MG63 (cell line): ENCODE results near the gene PDZRN4. TPM values are rescaled to one million over a fixed set of nuclear protein-coding genes. Genes with fewer than 3 reads are reported as not detected.
"Not testable (repeated sequence)": the region's sequence is repeated elsewhere in the genome, so short reads cannot be mapped to it uniquely, and the experiment has no call there.

Experiments used
- DNase-seq: peaks from one replicate; pipeline ENCODE4 v3.0.0-alpha.2; 2020
- H3K27me3 ChIP-seq: fragments of 250-450 bp; sonication (Bioruptor Pico); 2 replicates; pipeline ENCODE4 v1.5.1; 2020; ENCODE audit warnings: mild to moderate bottlenecking, moderate library complexity
- H3K36me3 ChIP-seq: fragments of 250-450 bp; sonication (Bioruptor Pico); 2 replicates; pipeline ENCODE4 v1.5.1; 2020; ENCODE audit warnings: mild to moderate bottlenecking, moderate library complexity
- H3K4me3 ChIP-seq: fragments of 250-450 bp; sonication (Bioruptor Pico); 2 replicates; pipeline ENCODE4 v1.5.1; 2020; ENCODE audit warnings: mild to moderate bottlenecking, moderate library complexity
- H3K9me3 ChIP-seq: fragments of 250-450 bp; sonication (Bioruptor Pico); 2 replicates; pipeline ENCODE4 v1.5.1; 2020; ENCODE audit warnings: mild to moderate bottlenecking, moderate library complexity
- total RNA-seq: library from RNA; depleted of rRNA; stranded (reverse); fragments of >200 nt; shearing (Covaris generic); gene quantifications from 2 replicates; pipeline ENCODE4 v1.2.3, GENCODE V29; 2014; ENCODE audit warnings: low replicate concordance

Gene PDZRN4
- total RNA-seq, 1 experiment from 2014 or later = not detected

DNA sequence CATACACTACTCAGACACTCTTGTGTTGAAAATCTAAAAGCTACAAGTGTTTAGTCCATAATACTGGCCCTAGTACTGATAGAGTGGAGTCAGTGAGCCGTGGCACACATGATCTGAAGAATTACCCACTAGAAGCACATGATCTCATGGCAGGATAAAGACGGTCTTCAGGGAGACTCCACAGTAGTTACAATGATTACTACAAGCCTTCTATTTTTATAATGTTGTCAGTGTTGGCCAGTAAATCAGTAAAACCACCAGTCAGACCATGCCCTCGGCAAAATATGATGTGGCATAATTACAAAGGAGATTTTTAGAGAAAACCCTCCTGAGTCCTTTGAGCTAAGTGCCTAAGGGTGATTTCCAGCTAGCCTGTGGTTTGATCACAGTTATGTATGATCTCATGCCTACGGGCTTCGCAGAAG is 114.9 kb downstream of the PDZRN4 start:
- Histone ChIP-seq H3K36me3 (no peaks in the 10 kb centered on the region), H3K4me3 (no peak overlapping the region), H3K27me3 (no peaks in the 10 kb centered on the region), H3K9me3 (no peaks in the 10 kb centered on the region)
- DNase-seq = no peak

DNA sequence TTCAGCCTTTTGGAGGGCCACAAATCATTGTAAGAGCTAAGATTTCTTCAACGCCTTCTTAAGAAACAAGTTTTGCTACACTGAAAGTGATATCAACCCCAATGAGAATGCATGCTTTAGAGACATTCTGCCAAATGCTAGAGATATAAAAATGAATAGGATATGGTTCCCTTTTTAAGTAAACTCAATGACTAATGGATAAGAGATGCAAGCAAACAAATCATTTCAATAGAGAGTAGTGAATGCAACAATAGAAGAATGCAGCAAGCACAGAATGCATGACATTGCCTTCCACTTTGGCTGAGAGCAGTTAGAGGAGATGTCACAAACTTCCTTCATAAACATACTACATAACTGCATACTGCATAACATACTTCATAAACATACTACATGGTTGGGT is 116.4 kb downstream of the PDZRN4 start:
- H3K9me3 ChIP-seq = no peaks in the 10 kb centered on the region
- no peaks in the 10 kb centered on the region for H3K27me3 ChIP-seq
- no peak overlapping the region for H3K4me3 ChIP-seq
- H3K36me3 ChIP-seq = no peaks in the 10 kb centered on the region
- DNase-seq = no peak

DNA sequence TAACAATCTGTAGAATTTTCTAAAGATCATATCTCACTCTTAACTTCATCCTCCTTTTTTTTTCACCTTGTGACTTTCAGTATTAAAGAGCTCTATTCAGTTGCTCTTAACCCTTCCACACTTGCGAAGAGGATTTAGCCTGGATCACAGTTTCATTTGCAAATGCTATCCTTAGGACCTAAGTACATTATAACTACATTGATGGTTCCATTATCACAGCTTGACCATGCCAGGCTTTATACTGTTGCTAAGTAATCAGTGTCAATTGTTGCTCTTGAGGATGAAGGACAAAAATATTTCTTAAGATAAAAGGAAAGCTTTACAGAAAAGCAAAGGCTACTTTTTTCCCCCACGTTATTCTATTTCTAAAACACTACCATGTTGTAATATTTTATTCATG is 122.2 kb downstream of the PDZRN4 start:
- Histone ChIP-seq H3K4me3 (no peak overlapping the region), H3K36me3 (no peaks in the 10 kb centered on the region), H3K9me3 (no peaks in the 10 kb centered on the region), H3K27me3 (no peaks in the 10 kb centered on the region)
- DNase-seq = no peak

DNA sequence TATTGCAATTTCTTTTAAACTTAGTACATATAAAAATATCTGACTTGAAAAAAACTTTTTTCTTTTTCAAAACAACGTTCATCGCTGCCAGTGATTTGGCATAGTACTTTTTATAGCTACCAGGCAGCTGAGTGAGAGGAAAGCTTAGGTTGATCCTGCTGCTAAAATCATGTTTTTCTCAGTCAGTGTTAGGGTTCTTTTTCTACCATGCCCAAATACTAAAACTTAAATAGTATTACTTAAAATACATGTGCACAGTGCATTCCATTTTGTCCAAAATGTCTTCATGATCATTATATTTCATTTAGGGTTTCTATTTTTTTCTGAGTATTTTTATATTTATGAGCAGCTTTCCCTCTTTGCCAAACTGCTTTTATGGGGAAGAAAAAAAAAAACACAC is 123.8 kb downstream of the PDZRN4 start:
- no peak for DNase-seq
- no peaks in the 10 kb centered on the region for H3K27me3 ChIP-seq
- no peaks in the 10 kb centered on the region for H3K9me3 ChIP-seq
- no peak overlapping the region for H3K4me3 ChIP-seq
- H3K36me3 ChIP-seq = no peaks in the 10 kb centered on the region

DNA sequence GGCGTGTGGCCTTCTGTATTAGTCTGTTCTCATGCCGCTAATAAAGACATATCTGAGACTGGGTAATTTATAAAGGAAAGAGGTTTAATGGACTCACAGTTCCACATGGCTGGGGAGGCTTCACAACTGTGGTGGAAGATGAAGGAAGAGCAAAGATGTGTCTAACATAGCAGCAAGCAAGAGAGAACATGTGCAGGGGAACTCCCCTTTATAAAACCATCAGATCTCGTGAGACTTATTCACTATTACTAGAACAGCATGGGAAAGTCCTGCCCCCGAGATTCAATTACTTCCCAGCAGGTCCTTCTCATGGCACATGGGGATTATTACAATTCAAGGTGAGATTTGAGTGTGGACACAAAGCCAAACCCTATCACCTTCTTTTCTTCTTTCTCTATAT is 124.3 kb downstream of the PDZRN4 start:
- not testable (repeated sequence) for H3K27me3 ChIP-seq, DNase-seq

DNA sequence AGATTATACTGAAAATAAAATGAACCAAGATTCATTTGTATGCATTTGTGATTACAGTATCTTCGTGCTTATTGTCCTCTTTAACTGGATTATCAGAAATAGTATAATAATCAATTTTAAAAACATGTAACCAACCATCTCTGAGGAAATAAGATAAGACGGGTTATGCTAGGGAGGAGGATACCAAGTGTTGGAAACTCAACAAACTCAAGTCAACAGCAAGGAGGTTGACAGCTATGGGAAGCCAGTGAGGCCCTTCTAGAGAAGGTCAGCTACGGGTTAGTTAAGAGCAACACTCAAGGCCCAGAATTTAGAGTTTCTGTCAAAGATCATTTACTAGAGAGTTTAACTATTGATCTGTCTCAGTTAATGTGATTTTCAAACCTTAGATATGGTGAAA is 137.2 kb downstream of the PDZRN4 start:
- Histone ChIP-seq H3K36me3 (no peaks in the 10 kb centered on the region), H3K9me3 (no peaks in the 10 kb centered on the region), H3K4me3 (no peak overlapping the region), H3K27me3 (no peaks in the 10 kb centered on the region)
- no peak for DNase-seq

More for the DNA sequence above, 124.3 kb downstream of the PDZRN4 start:
- H3K36me3 ChIP-seq, H3K4me3 ChIP-seq, H3K9me3 ChIP-seq: not testable (repeated sequence)

DNA sequence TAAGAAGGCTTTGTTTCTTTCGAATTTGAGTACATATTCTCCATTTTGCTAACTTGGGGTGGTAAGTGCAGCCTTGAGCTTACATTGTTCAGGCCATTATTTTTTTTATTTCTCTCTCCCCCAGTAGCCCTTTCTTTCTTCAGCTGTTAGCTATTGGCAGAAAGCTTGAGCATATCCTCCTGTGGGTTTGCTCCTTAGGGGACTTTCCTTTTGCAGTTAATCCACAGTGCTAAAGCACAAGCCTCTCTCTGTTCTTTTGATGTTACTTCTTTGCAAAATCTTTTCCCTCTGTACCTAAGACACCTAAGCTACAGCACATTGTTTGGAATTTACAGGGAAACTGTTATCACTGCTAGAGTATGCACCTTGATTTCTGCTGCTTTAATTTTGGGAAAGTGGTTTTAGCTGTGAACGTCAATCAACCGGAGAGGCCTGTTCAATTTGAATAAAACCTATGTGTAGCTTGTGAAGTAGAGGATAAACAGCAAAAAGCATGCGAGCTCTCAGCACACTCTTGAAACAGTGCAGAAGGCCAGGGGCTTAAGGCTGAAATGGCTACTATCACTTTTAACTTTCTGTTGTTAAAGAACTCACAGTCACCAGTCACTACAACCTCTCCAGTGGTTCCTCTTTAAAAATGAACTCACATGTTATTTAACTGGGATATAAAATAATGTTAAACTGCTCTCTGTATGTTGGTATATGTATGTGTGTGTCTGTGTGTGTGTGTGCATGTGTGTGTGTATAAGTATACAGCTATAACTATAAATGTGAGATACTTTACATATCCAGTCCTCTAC is 139.2 kb downstream of the PDZRN4 start:
- H3K27me3 ChIP-seq = no peaks in the 10 kb centered on the region
- no peak for DNase-seq
- no peak overlapping the region for H3K4me3 ChIP-seq
- no peaks in the 10 kb centered on the region for H3K36me3 ChIP-seq
- no peaks in the 10 kb centered on the region for H3K9me3 ChIP-seq

DNA sequence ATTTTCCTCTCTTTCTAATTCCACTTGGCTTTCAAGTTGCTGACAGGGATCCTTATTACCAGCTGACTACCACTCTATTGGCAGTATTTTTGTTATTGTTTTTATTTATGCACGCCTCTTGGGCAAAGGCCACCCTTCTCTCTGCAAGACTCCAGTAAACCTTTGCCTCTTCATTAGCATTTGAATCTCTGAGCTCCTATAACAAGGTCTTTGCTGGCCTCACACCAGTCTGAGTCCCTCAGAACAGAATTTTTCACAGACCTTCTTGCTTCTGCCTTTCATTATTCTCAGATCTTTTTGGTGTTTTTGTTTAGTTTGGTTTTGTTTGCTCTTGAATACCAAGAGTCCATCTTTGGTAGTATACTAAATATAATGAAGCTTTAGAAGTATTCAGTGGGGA is 145.9 kb downstream of the PDZRN4 start:
- H3K36me3 ChIP-seq = no peaks in the 10 kb centered on the region
- no peak for DNase-seq
- H3K27me3 ChIP-seq = no peaks in the 10 kb centered on the region
- H3K9me3 ChIP-seq = no peaks in the 10 kb centered on the region
- no peak overlapping the region for H3K4me3 ChIP-seq

DNA sequence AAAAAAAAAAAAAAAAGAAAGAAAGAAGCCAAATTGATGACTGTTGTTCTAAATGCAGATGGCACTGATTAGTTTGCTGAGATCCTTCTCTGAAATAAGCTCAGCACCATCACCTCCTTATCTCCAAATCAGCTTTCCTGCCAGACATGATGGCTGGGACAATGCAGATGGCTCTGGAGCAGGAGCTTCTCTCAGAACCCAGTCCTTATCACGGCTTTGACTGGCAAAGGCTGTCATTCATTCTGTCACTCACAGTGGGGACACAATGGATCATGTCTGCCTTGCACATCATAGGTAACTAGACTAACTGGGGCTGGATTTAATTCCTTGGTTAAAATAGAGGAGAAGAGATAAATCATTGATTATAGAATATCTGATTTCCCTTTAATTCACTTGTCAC is 146.3 kb downstream of the PDZRN4 start:
- DNase-seq = no peak
- no peaks in the 10 kb centered on the region for H3K9me3 ChIP-seq
- no peaks in the 10 kb centered on the region for H3K36me3 ChIP-seq
- H3K27me3 ChIP-seq = no peaks in the 10 kb centered on the region
- no peak overlapping the region for H3K4me3 ChIP-seq

DNA sequence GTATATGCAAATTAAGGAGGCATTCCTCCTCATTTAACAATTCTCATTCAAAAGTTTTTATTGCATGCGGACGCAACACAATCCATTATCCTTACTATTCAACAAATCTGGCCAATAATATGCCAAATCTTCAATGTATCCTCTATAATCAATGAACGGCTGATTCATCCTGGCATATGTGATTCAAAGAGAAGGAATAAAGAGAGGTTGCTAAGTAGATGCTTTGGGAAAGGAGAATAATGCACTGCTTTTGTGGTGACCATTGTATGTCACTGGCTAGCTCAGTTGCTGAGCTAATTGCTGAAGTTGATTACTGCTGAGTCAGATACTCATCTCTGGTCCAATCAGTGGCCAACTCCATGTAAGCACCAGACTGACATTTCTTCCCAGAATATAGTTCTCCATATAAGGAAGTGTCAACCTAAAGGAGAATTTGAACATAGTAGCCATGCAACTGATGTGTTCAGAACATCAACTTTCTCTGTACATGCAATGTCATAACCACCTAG is 148.0 kb downstream of the PDZRN4 start:
- no peaks in the 10 kb centered on the region for H3K9me3 ChIP-seq
- no peaks in the 10 kb centered on the region for H3K27me3 ChIP-seq
- no peaks in the 10 kb centered on the region for H3K36me3 ChIP-seq
- no peak for DNase-seq
- H3K4me3 ChIP-seq = no peak overlapping the region

DNA sequence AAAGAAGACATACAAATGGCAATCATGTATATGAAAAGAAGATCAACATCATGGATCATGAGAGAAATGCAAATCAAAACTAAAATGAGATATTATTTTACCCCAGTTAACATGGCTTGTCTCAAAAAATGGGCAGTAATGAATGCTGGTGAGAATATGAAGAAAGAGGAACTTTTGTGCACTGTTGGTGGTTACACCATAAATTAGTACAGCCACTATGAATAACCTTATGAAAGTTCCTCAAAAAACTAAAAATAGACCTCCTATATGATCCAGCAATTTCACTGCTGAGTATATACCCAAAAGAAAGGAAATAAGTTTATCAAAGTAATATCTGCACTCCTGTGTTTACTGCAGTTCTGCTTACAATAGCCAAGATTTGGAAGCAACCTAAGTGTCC is 151.7 kb downstream of the PDZRN4 start:
- DNase-seq = no peak
- Histone ChIP-seq H3K36me3 (no peaks in the 10 kb centered on the region), H3K4me3 (no peak overlapping the region), H3K27me3 (no peaks in the 10 kb centered on the region), H3K9me3 (no peaks in the 10 kb centered on the region)

DNA sequence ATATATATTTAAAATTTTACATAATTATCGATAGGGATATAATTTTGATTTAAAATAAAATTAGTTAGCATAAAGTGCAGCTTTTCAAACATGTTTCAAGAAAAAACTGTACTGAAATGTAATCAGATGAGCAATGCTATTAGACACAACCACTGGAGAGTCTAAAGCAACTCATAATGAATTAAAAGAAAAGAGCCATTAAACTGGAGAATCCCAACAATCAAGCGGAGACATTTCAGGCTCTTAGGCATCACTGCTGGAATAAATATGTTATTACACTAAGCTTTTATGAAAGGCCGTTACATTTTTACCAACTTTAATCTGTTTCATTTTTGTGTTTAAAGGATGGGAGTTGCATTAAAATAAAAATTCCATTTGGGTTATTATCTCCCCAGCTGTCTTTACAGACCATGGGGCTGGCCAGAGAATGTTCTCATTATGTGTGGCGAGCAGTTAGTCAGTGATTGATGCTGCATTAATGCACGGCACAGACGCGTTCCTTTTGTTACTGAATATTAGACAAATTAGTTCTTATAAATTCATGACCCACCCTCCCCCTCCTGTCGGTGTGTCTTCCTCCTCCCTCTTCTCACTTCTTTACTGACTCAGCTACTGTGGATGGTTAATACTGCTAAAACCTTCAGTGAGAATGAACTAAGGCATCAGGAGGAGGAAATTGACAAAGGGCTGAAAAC is 156.8 kb downstream of the PDZRN4 start:
- no peaks in the 10 kb centered on the region for H3K36me3 ChIP-seq
- H3K4me3 ChIP-seq = no peak overlapping the region
- H3K9me3 ChIP-seq = no peaks in the 10 kb centered on the region
- no peaks in the 10 kb centered on the region for H3K27me3 ChIP-seq
- DNase-seq = no peak

DNA sequence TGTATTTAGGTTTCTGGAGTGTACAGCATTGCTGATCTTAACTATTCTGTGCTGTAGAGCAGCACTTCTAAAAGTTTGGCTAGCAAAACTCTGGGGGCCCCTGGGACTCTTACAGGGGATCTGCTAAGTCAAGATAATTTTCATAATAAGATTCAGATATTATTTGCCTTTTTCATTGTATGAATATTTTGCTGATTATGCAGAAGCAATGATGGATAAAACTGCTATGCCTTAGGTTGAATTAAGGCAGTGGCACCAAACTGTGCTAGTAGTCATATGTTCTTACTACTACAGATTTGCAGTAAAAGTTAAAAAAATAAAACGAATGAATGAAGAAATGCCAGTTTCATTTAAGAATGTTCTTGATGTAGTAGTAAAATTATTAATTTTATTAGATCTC is 160.1 kb downstream of the PDZRN4 start:
- no peaks in the 10 kb centered on the region for H3K27me3 ChIP-seq

DNA sequence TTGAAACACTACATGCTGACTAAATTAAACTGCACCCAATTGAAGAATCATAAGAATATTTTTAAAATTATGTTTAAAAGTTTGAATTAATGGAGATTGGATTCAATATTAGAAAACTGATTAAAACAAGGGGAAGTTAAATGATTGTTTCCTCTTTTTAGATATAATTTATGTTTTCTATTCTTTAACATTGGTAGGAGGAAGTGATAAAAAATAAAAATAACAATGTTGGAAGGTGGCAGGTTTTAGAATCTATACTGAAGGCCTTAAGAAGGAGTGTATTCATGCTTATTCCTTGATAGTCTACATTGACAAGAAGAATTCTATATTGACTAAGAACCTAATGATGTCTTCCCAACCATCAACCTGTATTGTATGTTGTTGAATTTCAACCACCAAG is 168.1 kb downstream of the PDZRN4 start:
- H3K36me3 ChIP-seq = no peaks in the 10 kb centered on the region
- no peaks in the 10 kb centered on the region for H3K9me3 ChIP-seq
- DNase-seq = no peak
- H3K4me3 ChIP-seq = no peak overlapping the region
- no peaks in the 10 kb centered on the region for H3K27me3 ChIP-seq

More for the DNA sequence above, 160.1 kb downstream of the PDZRN4 start:
- no peak for DNase-seq
- H3K4me3 ChIP-seq = no peak overlapping the region
- no peaks in the 10 kb centered on the region for H3K36me3 ChIP-seq
- no peaks in the 10 kb centered on the region for H3K9me3 ChIP-seq

DNA sequence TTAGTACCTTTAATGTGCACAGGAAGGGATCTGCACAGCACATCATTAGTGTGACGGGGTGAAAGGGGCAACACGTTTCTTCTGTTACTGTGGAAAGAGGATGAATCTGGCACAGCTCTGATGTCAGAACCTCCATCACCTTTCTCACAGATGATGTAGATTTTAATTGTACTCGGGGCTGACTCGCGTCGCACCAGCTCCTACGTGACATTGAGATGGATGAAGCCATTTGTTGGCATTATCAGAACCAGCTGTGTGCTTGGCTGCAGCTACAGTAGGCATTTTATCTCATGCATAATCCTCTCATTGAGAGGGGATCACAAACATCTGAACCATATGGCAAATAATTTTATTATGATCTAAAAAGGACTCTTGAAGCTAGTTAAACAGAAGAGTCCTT is 173.6 kb downstream of the PDZRN4 start:
- no peaks in the 10 kb centered on the region for H3K36me3 ChIP-seq
- DNase-seq = no peak
- H3K4me3 ChIP-seq = no peak overlapping the region
- H3K9me3 ChIP-seq = no peaks in the 10 kb centered on the region
- H3K27me3 ChIP-seq = no peaks in the 10 kb centered on the region

DNA sequence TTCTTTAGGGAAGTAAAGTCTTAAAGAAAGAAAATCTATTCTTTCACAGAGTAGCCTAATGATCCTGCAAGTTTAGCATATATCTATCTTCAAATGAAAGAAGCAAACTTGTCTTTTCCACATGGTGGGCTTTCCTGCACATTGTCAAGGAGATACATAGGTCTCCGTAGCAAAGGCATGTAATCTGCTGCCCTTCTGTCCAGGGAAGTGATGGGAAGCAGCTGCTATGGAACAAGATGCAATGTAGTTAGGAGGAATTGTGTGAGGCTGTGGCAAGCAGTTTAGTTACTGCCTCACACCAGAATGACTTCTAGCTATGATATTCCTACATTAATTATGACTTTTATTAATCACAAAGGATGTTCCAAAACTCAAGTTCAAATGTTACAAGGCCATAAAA is 174.4 kb downstream of the PDZRN4 start:
- Histone ChIP-seq H3K4me3 (no peak overlapping the region), H3K27me3 (no peaks in the 10 kb centered on the region), H3K36me3 (no peaks in the 10 kb centered on the region), H3K9me3 (no peaks in the 10 kb centered on the region)
- no peak for DNase-seq

DNA sequence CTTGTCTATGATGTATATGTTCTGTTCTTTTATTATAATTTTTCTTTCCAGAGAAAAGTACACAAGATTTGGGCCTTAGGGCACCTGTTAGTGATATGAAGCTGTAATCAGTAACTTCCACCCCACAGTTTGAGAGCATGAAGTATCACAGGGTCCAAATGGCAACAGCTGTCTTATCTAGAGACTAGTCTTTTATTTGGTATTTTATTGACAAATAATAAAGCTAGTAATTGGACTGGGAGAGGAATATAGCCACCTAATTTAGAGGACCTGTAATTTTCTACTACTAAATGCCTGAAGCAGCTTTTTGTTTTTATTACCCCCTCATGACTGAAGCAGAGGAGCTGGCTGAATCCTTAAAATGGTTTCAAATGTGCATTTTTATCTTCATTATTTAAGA is 174.8 kb downstream of the PDZRN4 start:
- Histone ChIP-seq H3K27me3 (no peaks in the 10 kb centered on the region), H3K9me3 (no peaks in the 10 kb centered on the region), H3K4me3 (no peak overlapping the region), H3K36me3 (no peaks in the 10 kb centered on the region)
- DNase-seq = no peak

DNA sequence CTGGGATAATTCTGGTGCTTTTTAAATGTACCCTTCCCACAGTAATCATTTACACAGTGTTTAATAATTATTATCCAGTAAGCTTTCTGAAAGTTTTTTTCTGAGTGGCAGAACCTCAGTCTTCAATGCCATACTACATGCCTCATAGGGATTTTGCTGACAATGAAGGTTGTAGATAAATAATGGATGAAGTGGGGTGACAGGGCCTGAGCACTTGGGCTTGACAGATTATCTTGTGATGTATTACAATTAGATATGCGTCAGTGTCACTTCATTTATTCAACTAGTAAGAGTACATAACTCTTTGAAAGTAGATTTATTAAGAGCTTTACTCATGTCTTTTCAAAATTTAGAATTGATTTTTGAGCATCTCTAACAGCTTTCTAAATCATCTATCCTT is 176.1 kb downstream of the PDZRN4 start:
- H3K36me3 ChIP-seq = no peaks in the 10 kb centered on the region
- H3K4me3 ChIP-seq = no peak overlapping the region
- H3K9me3 ChIP-seq = no peaks in the 10 kb centered on the region
- no peak for DNase-seq
- no peaks in the 10 kb centered on the region for H3K27me3 ChIP-seq
